RCC 7860 (cell line): ENCODE results near the gene FOXR2.

ENCODE experiments used
- DNase-seq: peaks from one replicate; pipeline ENCODE4 v3.0.0-alpha.2; 2015; ENCODE audit warnings: low spot score
- FAIRE-seq: peaks from 2 replicates; lab custom pipeline; 2012; peaks lifted over from hg19 to GRCh38; lab: Jason Lieb, UNC

Gene FOXR2

GRCh38 chrX:55623100-55623499 is at the start of gene FOXR2:
FOXR2 (plus strand) TSS chrX:55623400; CDS start chrX:55623712, 312 bp downstream.
- FAIRE-seq (no peak), DNase-seq (no peak)

- DNase-seq (no peak), FAIRE-seq (no peak)
Measured at GRCh38 chrX:55579115-55579514, 44.1 kb upstream of the FOXR2 start.

GRCh38 chrX:55582447-55582846 is 40.8 kb upstream of the FOXR2 start:
- DNase-seq (no peak), FAIRE-seq (no peak)

GRCh38 chrX:55593296-55593695 is 29.9 kb upstream of the FOXR2 start:
- no peak for FAIRE-seq
- DNase-seq: no peak

DNA sequence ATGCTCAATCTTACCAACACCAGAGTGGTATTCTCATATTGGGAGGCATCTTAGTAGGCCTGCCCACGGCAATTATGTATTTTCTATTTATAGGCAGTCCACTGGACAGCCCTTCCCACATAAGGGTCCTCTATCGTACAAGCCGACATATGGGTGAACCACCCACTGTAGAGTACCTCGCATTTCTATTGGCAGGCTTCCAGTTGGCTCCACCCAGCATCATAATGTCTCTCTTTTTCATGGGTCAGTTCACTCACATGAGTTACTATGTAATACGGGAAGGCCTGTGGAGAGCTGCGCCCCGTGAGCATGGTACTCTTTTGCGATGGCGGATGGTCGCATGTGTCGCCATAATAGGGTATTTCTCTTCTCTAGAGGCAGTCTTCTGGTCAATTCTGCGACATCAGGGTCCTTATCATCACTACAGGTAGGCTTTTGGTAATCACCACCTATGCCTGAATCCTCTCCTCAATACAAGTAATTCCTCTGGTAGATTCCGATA is 29.4 kb upstream of the FOXR2 start:
- DNase-seq: no peak
- FAIRE-seq: no peak

DNA sequence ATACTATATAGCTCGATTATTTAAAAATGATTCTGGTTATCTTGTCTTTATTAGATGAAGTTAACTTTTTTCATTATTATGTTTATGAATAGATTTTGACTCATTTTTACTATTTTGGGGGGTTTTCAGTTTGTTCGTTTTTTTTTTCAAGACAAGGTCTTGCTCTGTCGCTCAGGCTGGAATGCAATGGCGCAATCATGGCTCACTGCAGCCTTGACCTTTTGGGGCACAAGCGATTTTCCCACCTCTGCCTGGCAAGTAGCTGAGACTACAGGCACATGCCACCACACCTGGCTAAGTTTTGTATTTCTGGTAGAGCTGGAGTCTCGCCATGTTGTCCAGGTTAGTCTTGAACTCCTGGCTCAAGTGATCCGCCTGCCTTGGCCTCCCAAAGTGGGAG is 24.9 kb upstream of the FOXR2 start:
- no peak for FAIRE-seq

GRCh38 chrX:55619547-55619946 is 3.7 kb upstream of the FOXR2 start:
- DNase-seq (no peak), FAIRE-seq (no peak)

More for the DNA sequence above, 24.9 kb upstream of the FOXR2 start:
- no peak for DNase-seq

DNA sequence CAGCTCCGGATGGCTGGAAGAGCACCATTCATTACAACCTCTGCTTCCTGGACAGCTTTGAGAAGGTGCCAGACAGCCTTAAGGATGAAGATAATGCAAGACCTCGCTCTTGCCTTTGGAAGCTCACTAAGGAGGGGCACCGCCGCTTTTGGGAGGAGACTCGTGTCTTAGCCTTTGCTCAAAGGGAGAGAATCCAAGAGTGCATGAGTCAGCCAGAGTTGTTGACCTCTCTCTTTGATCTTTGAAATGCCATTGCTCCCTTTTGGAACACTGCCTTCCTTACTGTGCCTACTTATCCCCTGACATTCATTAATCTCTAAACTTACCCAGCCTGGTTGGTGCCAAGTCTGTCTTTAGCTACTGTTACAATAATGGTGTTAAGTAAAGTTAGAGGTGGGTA is 1.2 kb downstream of the FOXR2 start:
- DNase-seq (no peak), FAIRE-seq (no peak)

GRCh38 chrX:55636109-55636508 is 12.9 kb downstream of the FOXR2 start:
- FAIRE-seq (no peak), DNase-seq (no peak)

- FAIRE-seq (no peak), DNase-seq (no peak)
Measured at GRCh38 chrX:55638933-55639332, 15.7 kb downstream of the FOXR2 start.

- FAIRE-seq (no peak), DNase-seq (no peak)
Measured at GRCh38 chrX:55640854-55641253, 17.7 kb downstream of the FOXR2 start.

DNA sequence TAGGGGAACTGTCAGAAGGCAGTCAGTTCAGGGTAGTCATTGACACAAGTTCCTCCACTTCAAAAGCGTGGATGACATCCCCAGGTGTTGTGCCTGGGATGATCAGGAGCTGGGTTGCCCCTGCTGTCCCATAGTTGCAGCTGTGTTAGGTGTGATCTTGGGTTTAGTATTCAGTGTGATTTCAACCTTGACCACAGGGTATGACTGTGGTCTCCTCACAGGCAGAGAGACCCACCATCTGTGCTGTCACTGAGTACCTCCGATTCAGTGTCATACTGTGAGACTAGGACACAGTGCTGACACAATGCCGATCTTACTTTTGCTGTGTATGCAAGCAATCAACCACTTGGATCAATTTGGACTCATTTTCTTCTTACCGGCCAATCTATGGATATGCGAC is 25.2 kb downstream of the FOXR2 start:
- FAIRE-seq (no peak), DNase-seq (no peak)

DNA sequence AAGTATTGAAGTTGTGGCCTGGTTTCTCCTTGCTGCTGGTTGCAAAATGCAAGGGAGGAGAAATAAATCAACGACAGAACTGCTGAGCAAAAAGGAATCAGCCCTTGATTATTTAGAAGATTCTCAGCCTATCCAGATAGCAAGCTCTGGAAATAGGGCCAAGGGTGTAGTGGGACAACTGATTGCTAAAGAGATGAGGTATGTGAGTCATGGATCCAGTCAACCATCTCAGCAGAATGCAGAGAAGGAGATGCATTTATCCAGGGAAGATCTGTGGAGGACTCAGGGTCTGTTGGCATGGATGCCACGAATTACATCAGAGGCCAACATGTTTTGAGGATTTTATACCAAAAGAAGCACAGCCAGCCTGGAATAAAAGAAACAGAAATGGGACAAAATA is 36.7 kb downstream of the FOXR2 start:
- no peak for DNase-seq
- no peak for FAIRE-seq

GRCh38 chrX:55663584-55663983 is 40.4 kb downstream of the FOXR2 start:
- FAIRE-seq (no peak), DNase-seq (no peak)

DNA sequence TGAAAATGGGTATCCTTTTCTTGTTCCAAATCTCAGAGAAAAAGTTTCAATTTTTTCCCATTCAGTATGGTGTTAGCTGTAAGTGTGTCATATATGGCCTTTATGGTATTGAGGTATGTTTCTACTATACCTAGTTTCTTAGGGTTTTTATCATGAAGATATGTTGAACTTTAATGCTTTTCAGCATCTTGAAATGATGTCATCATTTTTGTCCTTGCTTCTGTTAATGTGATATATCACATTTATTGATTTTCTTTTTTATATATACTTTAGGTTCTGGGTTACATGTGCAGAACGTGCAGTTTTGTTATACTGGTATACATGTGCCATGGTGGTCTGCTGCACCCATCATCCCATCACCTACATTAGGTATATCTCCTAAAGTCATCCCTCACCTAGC is 44.9 kb downstream of the FOXR2 start:
- DNase-seq (no peak), FAIRE-seq (no peak)
